Stimulated activated naive CD4-positive, alpha-beta T cell treated with Interleukin-2 at 50 U/mL for 16 hours (primary cell): ENCODE results near the gene CRYBA2.

Source experiments
- DNase-seq: peaks from one replicate; lab custom pipeline; 2025; lab: John Stamatoyannopoulos, UW

The CRYBA2 gene, protein sequence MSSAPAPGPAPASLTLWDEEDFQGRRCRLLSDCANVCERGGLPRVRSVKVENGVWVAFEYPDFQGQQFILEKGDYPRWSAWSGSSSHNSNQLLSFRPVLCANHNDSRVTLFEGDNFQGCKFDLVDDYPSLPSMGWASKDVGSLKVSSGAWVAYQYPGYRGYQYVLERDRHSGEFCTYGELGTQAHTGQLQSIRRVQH

DNA sequence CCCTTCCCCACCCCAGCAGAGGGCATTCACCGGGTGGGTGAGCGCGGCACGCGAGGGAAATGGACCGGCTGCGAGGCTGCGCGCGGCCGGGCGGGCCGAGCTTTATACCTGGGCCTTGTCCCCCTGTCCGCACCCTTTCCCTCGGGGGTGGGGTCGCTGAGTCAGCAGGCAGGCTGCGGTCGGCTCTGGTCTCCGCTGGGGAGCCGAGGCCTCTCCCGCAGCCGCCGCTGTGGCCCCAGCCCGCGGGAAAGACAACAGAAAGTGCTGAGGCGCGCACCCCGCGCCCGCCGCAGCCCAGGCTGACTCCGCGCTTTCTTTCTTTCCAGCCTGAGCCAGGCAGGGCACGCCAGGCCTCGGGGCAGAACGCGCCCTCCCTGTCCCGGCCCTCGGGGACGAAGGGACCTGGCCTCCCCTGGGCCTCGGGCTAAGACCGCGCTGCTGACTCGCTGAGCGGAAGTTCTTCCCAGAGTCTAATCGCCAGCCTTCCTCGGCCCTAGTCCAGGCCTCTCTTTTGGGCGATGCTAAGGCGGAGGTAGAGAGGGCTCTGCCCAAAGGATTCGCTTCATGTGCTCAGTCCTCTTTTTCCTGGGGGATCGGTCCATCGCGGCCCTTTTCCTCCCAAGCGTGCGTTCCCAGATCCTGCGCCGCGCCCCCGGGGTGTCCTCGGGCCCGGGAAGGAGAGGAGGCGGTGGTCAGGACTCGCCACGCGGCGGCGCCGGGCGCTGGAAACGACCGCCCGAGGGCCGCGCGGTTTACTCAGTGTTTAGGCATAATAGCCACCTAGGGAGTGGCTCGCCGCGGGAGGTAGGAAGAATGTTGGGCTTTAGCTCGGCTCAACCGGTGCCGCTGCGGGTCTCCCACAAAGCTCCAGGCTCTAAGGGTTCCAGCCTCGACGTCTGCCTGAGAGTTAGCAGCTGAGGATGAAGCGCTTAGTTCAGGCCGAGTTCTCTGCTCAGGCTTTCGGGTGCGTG, at the start of gene CRYBA2:
CRYBA2 (minus strand) TSS at position 78 of the 971 bp plus-strand sequence. CDS start 246 bp downstream, outside the sequence.
- no peak for DNase-seq

DNA sequence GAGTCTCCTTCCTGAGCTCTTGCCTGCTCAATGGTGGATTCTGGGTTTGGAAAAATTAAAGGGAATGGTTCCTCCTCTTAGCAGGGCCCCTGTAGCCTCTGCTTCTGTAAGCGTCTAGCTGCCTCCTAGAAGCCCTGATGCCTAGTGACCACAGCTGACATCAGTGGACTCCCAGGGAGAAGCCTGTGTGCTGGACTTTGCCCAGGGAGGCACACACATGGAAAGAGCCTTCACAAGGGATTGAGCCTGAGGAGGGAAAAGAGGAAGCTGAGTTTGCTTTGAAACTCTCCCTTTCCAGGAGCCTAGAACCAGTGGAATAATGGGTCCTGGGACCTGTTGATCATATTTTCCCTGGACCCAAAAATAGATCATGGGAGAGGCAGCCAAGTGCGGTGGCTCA, 49.5 kb upstream of the CRYBA2 start:
- DNase-seq: no peak

DNA sequence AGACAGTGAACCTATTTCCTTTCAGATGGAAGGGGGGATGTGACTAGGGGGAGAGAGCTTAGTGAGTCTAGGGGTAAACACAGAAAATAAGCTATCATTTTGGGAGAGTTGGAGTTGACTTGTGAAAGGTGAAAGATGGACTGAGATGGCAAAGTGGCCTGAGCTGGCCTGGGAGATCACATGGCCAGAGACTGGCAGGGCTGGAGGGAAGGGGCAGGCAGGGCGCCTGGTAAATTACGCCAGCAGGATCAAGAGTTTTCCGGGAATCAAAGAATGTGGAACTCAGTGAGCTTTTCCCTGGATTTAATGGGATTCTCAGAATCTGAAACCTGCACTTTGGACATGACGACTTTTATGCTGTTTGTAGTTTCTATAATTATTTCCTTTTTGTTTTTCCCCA, 48.9 kb upstream of the CRYBA2 start:
- no peak for DNase-seq

DNA sequence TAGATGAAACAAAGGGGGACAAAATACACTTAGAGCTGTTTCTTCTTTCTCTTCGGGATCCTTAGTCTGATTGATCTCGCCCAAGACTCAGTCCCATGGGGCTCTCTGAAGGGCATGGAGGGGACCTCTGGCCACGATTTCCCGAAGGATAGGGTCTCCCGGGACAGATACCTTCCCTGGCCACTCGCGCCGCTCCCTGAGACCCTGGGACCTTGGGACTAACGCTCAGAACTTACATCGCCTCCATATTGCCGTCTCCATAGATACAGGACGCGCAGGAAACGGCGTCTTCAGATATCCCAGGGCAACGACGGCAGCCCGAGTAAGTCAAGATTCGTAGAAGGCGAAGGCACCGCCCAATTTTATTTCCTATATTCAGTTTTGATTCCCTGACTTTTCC, 48.0 kb upstream of the CRYBA2 start, which contains the start of gene CFAP65:
CFAP65 (minus strand) TSS at position 265 of the 400 bp plus-strand sequence. CDS start 2,468 bp downstream, outside the sequence.
- no peak for DNase-seq

DNA sequence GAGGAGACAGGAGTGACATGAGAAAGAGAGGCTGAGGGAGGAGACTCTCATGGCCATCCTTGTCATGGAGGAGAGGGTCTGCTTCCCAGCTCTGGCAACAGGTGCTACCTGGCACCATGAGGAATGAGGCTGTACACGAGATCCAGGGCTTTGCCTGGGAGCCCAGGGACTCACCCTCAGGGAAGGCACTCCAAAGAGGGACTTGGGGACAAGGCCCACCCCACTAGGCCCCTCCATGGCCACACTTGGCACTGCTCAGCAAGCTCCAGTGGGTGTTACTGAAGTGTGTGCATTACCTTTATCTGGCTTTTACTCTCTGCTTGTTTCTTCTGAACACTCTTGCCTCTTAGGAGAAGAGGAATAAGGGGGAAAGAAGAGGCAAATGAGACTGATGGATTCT, 45.4 kb upstream of the CRYBA2 start:
- DNase-seq: no peak

DNA sequence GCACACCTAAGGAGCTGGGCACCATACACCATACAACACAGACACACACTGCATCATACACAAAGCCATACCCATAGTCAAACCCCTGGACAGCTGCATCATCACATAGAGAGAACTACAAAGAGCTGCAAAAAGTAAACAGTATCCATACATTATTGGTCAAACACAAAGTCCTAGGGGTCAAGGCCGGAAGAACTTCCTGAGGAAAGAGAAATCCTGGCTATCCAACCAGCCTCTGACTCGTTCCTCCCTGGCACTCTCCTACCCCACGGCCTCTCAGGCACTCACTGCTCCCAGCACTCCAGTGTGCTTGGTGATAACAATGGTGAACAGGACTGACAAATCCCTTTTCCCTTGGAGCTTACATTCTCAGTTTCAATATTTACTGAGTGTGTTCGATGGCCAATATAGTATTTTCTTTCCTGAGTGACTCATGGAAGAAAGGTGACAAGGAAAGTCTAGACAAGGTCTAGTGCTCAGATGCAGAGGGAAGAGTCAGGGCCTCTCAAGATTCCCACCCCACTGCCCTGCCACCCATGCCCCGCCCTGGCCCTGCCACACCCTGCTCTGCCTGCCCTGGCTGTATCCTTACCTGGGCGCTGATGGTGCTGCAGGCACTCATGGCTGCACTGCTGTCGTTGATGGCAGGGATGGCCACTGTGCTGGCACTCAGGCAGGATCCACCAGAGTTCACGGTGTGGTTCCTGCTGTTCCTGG, 44.7 kb upstream of the CRYBA2 start:
- no peak for DNase-seq

DNA sequence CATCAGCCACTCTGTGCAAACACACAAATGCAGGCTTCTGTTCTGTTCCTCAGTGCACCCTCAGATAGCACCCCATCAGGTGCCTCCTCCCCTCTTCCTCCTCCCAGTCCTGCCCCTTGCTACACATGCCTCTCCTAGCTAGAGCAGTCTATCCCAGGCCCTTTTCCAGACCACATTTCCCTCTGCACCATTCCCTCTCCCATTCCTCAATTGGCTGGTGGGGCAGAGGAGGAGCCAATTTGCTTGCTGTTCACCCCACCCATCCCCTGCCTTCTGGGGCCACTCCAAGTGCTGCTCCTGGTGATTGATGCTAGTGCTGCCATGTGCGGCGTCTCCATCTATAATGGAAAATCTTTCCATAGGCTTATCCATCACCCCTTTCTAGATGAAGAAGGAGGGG, 42.7 kb upstream of the CRYBA2 start:
- no peak for DNase-seq

DNA sequence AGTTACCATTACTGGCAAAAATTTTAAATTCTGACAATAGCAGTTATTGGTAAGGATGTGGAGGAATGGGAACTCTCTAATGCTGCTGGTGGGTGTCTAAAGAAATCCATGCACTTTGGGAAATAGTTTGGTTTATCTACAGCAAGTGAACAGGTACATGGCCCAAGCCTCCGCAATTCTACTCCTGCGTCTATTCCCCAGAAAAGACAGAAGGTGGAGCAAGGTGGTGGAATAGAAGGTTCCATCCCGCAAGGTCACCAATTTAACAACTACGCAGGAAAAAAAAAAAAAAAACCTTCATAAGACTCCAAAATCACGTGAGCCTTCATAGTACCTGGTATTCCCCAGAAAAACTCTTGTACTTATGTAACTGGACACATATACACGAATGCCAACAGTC, 41.6 kb upstream of the CRYBA2 start:
- DNase-seq: no peak

DNA sequence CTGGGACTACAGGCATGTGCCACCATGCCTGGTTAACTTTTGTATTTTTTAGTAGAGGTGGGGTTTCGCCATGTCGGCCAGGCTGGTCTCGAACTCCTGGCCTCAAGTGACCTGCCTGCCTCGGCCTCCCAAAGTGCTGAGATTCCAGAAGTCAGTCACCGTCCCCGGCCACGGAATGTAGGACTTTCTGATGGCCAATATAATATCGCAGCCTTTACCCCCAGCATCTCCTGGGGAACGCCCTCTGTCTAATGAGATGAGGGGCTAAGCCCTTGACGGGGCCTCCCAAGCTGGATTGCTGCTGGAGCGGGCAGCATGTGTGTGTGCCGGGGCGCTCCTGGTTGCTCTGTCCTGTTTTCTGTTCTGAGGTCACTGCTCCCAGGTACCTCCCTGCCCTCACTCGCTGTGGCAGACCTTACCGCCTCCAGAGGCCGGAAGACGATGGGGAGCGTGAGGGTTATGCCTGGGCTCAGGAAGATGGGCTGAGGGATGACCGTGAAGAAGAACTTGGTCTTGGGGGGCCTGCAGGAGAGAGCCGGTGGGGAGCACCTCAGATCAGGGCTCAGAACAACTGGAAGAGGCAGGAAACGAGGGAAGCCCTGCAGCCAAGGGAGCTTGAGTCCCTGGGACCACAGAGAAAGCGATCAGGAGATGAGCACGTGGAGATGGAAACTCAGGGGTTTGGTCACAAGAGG, 39.0 kb upstream of the CRYBA2 start:
- no peak for DNase-seq

DNA sequence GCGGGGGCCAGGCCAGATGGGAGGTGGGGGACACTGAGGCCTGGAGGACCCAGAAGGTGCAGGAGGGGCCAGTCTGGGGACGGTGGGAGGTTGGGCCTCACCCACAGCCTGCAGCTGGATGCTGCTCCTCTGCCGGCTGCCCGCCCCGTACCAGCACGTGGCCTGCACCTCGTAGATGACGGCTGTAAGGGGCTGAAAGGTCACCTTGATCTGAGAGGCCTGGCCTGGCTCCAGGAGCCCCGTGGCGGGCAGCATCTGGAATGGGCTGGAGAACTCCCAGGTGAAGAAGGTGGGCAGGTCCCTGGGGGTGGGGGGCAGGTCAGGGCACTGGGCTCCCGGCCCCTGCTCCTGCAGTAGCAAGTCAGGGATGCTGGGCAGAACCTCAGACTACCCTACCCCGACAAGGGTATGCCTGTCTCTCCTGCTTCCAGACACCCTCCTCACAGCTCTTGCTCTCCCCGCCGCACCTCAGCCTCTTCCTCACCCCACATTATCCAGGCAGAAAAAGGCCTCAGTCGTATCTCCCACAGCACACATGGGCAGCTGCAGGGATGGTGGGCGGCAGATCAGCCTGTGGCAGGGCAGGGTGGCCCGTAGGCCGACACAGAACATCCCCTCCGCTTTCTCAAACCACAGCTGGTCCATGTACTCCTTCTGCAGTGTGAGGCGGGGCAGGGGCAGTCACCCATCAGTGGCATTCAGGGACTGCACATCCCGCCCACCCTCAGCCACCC, 38.0 kb upstream of the CRYBA2 start:
- no peak for DNase-seq

DNA sequence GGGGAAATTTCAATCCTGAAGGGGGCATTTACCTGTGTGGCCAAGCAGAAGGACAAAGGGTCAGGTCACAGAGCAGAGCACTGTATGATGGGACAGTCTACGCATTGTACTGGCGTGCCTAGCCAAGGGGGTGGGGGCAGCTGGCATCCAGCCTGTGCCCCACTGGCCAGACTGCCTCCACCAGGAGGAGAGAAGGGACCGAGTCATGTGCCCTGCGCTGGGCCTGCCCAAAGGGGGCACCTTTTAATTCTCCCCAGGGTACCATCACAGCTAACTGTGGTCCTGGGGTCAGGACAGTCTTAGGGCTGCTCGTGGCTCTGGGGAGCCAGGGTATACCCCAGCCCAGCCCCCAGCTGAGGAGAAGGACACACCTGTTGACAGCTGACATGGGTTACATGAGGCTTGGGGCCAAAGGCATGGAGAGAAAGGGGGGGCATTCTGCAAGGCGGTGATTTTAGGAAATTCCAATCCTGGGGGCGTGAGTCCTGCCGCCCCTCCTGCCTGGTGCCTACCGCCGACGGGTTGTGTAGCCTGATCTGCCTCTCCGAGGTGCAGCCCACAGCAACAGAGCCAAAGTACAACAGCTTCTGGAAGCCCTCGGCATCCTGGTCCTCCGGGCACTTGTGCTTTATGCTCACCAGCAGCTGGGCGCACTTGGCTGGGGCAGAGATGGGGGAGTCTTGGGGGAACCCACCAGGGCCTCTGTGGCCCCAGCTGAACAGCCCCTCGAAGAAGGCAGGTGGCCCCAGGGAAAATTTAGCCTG, 37.1 kb upstream of the CRYBA2 start:
- DNase-seq: no peak

DNA sequence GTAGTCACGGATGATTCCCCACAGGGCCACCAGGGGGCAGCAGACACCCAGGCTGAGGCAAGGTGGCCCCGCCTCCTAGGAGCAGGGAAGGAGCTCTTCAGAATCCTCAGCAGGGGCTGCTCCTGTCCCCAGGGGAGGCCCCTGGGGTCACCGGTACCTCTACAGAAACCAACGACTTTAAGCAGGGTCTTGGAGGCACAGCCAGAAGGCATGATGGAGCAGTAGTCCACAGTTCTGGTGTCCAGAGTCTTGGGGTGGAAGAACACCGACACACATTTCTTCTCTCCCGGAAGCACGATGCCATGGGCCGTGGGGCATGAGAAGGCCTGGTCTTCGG, 36.6 kb upstream of the CRYBA2 start:
- DNase-seq: peak; percentile 63

DNA sequence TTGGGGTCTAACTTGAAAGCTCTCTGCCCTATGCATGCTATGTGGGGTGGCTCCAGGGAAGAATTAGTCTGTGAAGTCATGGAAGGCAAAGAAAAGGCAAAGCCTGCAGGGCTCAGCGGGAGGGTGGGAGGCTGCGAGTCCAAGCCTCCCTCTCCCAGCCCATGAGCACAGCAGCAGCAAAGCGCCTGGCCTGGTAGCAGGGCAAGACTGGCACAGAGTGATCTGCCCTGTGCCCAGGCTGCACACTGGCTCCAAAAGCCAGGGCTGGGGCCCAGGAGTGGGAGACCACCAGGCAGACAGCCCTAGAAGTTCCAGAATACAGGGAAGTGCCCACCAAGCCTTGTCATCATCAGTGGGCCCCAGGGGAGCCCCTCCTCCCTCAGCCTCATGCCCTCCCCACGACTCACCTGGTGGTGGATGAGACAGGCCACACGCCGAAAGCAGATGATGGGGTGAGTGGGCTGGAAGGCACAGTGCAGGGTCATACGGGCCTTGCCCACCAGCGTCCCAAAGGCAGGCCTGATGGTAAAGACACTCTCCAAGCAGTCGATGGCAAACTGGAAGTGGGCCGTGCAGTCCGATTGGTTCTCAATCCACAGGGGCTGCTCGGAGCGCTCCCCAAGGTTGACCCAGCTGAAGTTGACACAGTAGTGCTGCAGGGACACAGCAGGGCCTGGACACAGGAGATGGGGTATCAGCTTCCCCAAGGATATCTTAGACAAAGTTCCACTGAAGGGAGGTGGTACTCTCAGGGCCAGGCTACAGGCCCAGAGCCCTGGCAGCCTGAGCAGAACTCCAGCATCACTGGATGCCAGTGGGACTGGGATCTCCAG, 36.0 kb upstream of the CRYBA2 start:
- no peak for DNase-seq

DNA sequence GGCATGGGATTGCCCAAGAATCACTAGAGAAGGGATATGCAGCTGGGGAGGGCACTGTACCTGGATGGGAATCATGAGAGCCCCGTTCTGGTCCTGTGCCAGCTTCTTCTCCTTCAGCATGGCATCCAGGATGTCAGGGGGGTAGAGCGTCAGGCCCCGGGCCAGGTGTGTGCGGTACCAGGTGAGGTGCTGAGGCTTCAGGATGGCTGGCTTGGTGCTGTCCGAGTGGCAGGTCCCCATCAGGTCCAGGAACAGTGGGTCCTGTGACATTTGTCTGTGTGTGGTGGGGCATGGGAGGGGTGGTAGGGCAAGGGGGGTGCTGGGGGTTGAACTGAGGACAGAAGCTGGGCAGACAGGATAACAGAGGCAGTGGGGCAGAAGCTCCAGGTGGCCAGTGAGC, 34.9 kb upstream of the CRYBA2 start:
- DNase-seq: no peak

DNA sequence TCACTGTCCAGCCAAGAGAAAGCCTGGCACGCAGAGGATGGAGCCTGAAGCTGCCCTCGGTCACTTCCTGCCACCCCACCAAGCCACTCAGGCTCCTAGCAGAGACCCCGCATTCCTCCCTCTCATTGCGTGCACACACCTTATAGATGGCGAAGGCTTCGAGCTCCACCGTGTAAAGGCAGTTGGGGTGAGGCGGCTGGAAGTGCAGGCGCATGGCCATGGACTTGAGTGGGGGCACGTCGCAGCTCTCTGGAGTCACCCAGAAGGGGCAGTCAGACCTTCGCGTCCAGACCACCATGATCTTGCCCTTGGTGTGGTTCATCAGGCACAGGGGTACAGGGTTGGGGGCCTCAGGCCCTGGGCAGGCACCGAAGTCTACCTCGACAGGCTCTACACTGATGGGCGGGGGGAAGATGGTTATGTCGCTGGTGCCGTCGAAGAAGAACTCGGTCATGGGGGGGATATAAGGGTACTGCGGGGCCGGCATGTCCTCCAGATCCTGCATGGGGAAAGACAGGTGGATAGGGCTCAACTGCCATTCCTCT, 34.4 kb upstream of the CRYBA2 start:
- no peak for DNase-seq

DNA sequence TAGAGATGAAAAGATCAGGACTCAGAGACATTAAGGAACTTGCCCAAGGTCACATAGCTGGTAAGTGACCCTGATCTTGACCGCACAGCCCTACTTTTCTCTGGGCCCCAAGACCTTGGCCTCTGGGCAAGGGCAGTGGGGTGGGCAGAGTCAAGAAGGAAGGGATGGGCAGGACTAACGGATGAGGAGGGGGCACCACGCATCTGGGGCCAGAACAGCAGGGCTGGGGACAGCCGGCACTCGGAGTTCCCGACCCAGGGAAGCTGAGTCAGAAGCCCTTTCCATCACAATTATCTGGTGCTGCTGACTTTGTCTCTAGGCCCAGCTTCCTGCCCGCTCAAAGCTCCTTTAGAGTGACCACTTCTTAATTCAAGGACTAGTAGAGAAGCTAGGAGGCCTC, 33.7 kb upstream of the CRYBA2 start:
- no peak for DNase-seq

DNA sequence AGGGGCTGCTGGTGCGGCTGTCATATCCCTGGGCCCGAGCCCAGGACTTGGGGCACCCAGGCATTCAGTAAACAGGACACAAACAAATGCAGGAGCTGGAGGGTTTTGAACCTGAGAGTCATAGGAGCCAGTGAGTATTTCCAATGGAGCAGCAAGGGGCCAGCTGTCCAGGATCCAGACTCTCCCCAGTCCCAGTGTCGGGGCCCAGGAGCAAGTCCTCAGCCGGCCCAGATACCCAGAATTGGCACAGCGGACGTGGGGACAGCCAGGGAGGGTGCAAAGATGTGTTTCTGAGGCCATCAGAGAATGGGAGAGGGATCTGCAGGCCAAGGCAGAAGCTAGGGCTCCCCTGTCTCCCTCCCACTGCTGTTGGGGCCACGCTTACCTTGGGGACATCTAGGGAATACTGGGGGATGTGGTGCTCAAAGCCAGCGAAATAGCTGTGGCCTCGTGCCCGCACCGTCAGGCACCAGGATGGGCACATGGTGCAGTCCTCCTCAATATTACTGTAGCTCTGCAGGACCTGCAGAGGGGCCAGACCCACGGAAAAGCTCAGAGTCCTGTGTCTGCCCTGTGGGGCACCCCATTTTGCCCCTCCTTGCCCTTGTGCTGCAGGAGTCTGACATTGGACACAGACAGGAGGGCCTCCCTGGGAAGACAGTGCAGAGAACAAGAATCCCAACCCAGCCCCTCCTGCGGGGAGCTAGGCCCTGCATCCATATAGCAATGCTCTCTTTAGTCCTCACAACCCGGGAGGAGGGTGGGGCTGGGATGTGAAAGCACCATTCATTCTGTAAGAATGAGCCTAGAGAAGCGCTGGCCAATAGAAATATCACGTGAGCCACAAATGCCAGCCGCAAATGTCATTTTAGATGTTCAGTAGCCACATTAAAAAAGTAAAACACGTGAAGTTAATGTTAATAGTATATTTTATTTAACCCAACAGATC, 32.7 kb upstream of the CRYBA2 start:
- no peak for DNase-seq

DNA sequence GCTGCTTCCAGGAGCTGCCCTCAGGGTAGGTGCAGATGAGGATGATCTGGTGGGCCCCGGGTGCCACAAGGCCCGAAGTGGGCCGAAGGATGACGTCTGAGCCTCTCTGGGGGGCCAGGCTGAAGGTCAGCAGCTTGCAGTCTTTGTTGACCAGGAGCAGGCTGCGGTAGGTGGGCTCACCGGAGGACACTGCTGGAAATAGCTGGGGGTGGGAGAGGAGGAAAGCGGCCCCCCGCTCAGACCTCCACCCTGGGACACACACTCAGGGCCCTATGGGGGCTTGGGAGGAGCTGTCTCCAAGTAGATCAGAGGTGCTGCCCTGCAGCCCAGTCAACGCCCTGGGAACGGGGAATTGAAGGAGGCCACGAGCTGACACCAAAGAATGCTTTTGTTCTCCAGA, 30.8 kb upstream of the CRYBA2 start:
- no peak for DNase-seq
